Loucy (cell line): ENCODE results near the gene HOXA11.
A peak's percentile ranks its signal among the peaks of the same experiment; 100 is the strongest.

Experiments used
- H2AFZ ChIP-seq: fragments of 200-600 bp; sonication (generic); 2 replicates; pipeline ENCODE4 v1.6.0; 2016; ENCODE audit warnings: antibody characterized with exemption, mild to moderate bottlenecking, low read length, moderate library complexity
- H3F3A ChIP-seq: fragments of 200-600 bp; 2 replicates; pipeline ENCODE4 v1.6.0; 2016; ENCODE audit warnings: antibody characterized with exemption, low read depth, mild to moderate bottlenecking
- H3K27me3 ChIP-seq: fragments of 200-600 bp; sonication (generic); 2 replicates; pipeline ENCODE4 v1.6.1; 2014; ENCODE audit warnings: low read length, mild to moderate bottlenecking; ENCODE audit not compliant: insufficient read depth, poor library complexity, severe bottlenecking
- H3K36me3 ChIP-seq: fragments of 200-600 bp; sonication (generic); 2 replicates; pipeline ENCODE4 v1.6.1; 2016; ENCODE audit warnings: low read length; ENCODE audit not compliant: insufficient read depth
- H3K4me1 ChIP-seq: fragments of 200-600 bp; sonication (generic); 2 replicates; pipeline ENCODE4 v1.5.1; 2014; ENCODE audit warnings: low read length, mild to moderate bottlenecking; ENCODE audit not compliant: insufficient read depth, poor library complexity, severe bottlenecking
- H3K4me2 ChIP-seq: fragments of 200-600 bp; sonication (generic); 2 replicates; pipeline ENCODE4 v1.6.0; 2014; ENCODE audit warnings: antibody characterized with exemption, low read length, low read depth, mild to moderate bottlenecking; ENCODE audit not compliant: poor library complexity, severe bottlenecking
- H3K4me3 ChIP-seq: fragments of 200-600 bp; sonication (generic); 2 replicates; pipeline ENCODE4 v1.5.1; 2014; ENCODE audit warnings: low read length, mild to moderate bottlenecking, mixed read lengths; ENCODE audit not compliant: poor library complexity, severe bottlenecking
- H3K79me2 ChIP-seq: fragments of 200-600 bp; sonication (generic); 2 replicates; pipeline ENCODE4 v1.6.1; 2014; ENCODE audit warnings: low read length; ENCODE audit not compliant: insufficient read depth
- H3K9ac ChIP-seq: fragments of 200-600 bp; sonication (generic); 2 replicates; pipeline ENCODE4 v1.6.0; 2014; ENCODE audit warnings: mild to moderate bottlenecking, low read depth, low read length, moderate library complexity; ENCODE audit not compliant: poor library complexity, severe bottlenecking
- H3K9me2 ChIP-seq: fragments of 200-600 bp; sonication (generic); replicated peaks from 2 replicates; pipeline ENCODE4 v1.6.1; 2016; ENCODE audit warnings: low read depth, low read length, mixed read lengths
- H3K9me3 ChIP-seq: fragments of 200-600 bp; sonication (generic); 2 replicates; pipeline ENCODE4 v1.6.1; 2014; ENCODE audit warnings: mild to moderate bottlenecking, antibody characterized with exemption, low read length, low read depth; ENCODE audit not compliant: insufficient read depth
- H4K20me1 ChIP-seq: fragments of 200-600 bp; sonication (generic); 2 replicates; pipeline ENCODE4 v1.6.0; 2014; ENCODE audit warnings: antibody characterized with exemption, low read length, mild to moderate bottlenecking; ENCODE audit not compliant: insufficient read depth, poor library complexity, severe bottlenecking
- EZH2phosphoT487 ChIP-seq: fragments of 200-600 bp; IDR thresholded peaks from 2 replicates; pipeline ENCODE4 v1.6.1; 2018; ENCODE audit warnings: antibody characterized with exemption, mild to moderate bottlenecking, moderate library complexity, borderline replicate concordance
- TF ChIP-seq, protein P1 (sequence below): fragments of 200-600 bp; sonication (generic); conservative IDR thresholded peaks from 2 replicates; pipeline ENCODE4 v1.5.1; 2014; ENCODE audit warnings: mild to moderate bottlenecking, antibody characterized with exemption, low read length

Gene HOXA11

DNA sequence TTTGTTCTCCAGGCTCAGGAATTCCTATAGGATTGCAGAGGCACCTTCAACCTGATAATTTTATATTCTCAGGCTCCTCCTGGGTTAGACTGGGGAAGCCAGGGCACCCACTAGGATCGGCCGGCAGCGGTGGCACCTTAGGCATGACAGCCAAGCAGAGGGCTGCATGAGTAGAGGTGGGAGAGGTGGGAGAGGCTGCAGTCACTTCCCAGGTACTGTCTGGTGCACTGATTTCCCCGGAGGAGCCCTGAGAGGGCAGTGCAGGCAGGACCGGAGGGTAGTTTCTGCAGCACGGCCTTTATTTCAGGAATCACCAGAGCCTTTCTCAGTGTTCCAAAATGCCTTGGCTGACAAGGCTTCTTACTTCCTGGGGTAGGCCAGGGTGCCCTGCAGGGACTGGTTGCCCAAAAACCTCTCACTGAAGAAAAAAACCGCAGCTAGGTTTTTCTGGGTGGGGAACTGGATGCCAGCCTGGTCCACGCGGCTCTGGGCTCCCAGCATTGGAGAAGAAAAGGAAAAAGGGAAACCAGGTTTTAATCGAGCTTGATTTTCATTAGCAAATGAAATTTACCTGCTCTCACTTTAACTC is 18.4 kb upstream of the HOXA11 start:
- no peaks in the 10 kb centered on the region for H3K27me3 ChIP-seq
- no peak overlapping the region for H3K4me2 ChIP-seq
- H3K36me3 ChIP-seq: no peaks in the 10 kb centered on the region
- H3K9me3 ChIP-seq: no peaks in the 10 kb centered on the region
- H4K20me1 ChIP-seq: peaks cover 8% of the 10 kb centered on the region
- peaks cover 42% of the 10 kb centered on the region for H3K79me2 ChIP-seq
- peaks cover 18% of the 10 kb centered on the region for H3K4me1 ChIP-seq
- no peak overlapping the region for H3K4me3 ChIP-seq
- no peak overlapping the region for H3K9ac ChIP-seq
- H3K9me2 ChIP-seq: no peaks in the 10 kb centered on the region
- H3F3A ChIP-seq: no peaks in the 10 kb centered on the region
- H2AFZ ChIP-seq: no peak overlapping the region
- TF ChIP-seq, protein P1, sequence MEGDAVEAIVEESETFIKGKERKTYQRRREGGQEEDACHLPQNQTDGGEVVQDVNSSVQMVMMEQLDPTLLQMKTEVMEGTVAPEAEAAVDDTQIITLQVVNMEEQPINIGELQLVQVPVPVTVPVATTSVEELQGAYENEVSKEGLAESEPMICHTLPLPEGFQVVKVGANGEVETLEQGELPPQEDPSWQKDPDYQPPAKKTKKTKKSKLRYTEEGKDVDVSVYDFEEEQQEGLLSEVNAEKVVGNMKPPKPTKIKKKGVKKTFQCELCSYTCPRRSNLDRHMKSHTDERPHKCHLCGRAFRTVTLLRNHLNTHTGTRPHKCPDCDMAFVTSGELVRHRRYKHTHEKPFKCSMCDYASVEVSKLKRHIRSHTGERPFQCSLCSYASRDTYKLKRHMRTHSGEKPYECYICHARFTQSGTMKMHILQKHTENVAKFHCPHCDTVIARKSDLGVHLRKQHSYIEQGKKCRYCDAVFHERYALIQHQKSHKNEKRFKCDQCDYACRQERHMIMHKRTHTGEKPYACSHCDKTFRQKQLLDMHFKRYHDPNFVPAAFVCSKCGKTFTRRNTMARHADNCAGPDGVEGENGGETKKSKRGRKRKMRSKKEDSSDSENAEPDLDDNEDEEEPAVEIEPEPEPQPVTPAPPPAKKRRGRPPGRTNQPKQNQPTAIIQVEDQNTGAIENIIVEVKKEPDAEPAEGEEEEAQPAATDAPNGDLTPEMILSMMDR: no peak
- TF ChIP-seq EZH2phosphoT487: no peak

DNA sequence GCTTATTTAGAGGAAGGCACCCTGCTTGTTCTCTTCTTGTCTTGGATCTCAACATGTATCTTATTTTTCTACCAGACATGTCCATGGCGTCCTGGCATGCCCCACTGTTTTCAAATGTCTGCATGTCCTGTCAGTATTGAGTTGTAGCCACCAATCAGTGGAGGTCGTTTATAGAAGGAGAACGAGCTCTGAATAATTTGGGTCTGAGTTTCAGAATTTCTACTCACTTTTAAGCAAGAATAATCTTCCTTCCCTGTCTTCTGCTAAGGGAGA is 17.8 kb upstream of the HOXA11 start:
- Histone ChIP-seq H3K9me3 (no peaks in the 10 kb centered on the region), H3F3A (no peaks in the 10 kb centered on the region), H3K9me2 (no peaks in the 10 kb centered on the region), H2AFZ (no peak overlapping the region), H3K27me3 (no peaks in the 10 kb centered on the region), H3K9ac (no peak overlapping the region), H3K4me2 (no peak overlapping the region), H4K20me1 (peaks cover 14% of the 10 kb centered on the region), H3K4me3 (no peak overlapping the region), H3K36me3 (no peaks in the 10 kb centered on the region), H3K4me1 (peaks cover 18% of the 10 kb centered on the region), H3K79me2 (peaks cover 48% of the 10 kb centered on the region)
- TF ChIP-seq, protein P1: no peak
- no peak for TF ChIP-seq EZH2phosphoT487

DNA sequence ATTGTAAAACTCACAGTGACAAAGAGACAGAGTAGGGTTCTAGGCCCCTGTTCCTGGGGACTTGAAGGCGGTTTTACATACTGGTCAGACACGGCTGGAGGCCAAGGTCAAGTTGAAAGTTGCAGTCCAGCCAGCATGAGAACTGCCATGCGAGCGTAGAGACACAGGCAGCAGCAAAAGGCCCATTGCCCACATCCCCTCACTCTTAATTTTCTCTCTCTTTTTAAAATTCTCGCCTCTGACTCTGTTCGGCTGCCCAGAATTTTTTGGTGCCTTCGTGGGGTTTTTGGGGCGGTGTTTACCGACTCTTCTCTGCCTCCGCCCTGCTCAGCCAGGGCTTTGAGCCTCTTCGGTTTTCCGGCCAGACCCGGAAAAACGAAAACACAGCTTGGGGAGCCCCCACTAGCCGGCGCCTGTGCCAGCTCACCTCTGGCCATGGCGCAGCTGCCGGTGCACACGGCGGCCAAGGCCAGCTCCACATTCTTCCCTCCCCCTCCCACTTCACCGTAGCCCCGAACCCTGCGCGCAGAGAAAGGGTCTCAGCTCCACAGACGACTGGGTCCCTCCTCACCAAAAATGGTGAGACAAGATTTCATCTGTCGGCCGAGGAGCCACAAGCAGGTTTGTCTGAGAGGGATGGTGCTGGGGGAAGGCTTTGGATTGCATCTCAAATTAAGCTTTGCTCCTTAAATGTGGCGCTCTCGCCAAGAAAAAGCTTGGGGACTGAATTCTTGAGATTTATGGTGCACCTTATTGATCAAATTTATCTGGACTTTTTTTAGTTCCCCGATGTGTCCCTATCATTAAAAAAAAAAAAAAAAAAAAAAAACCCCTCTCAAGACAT is 17.2 kb upstream of the HOXA11 start:
- Histone ChIP-seq H3K9me3 (no peaks in the 10 kb centered on the region), H2AFZ (no peak overlapping the region), H3K9ac (peak overlapping the region; percentile 85), H3K4me1 (peaks cover 19% of the 10 kb centered on the region), H3K36me3 (no peaks in the 10 kb centered on the region), H3K27me3 (no peaks in the 10 kb centered on the region), H3K4me3 (peak overlapping the region; percentile 92), H4K20me1 (peaks cover 20% of the 10 kb centered on the region), H3F3A (no peaks in the 10 kb centered on the region), H3K79me2 (peaks cover 54% of the 10 kb centered on the region), H3K9me2 (no peaks in the 10 kb centered on the region), H3K4me2 (peak overlapping the region; percentile 90)
- TF ChIP-seq, protein P1: no peak
- TF ChIP-seq EZH2phosphoT487: no peak
